NCI-H69 (cell line): Measurements from ENCODE around the gene LRRC36.
A peak's percentile ranks its signal among the peaks of the same experiment; 100 is the strongest.

Experiments
- DNase-seq: peaks from one replicate; lab custom pipeline; 2025; lab: John Stamatoyannopoulos, UW

The LRRC36 gene

GRCh38 chr16:67294171-67294757 is 32.4 kb upstream of the LRRC36 start:
- no peak for DNase-seq

- no peak for DNase-seq
Observed at GRCh38 chr16:67294938-67295361, 31.7 kb upstream of the LRRC36 start.

- no peak for DNase-seq
Observed at GRCh38 chr16:67296420-67296819, 30.2 kb upstream of the LRRC36 start.

GRCh38 chr16:67298277-67298676 is 28.3 kb upstream of the LRRC36 start:
- DNase-seq = no peak

- DNase-seq = no peak
Observed at GRCh38 chr16:67299269-67299668, 27.3 kb upstream of the LRRC36 start.

- no peak for DNase-seq
Observed at GRCh38 chr16:67301080-67301782, 25.4 kb upstream of the LRRC36 start.

- no peak for DNase-seq
Observed at GRCh38 chr16:67302076-67302475, 24.5 kb upstream of the LRRC36 start.

- peak; percentile 5 for DNase-seq
Observed at GRCh38 chr16:67302970-67303369, 23.6 kb upstream of the LRRC36 start.

- no peak for DNase-seq
Observed at GRCh38 chr16:67304020-67304419, 22.6 kb upstream of the LRRC36 start.

- DNase-seq = no peak
Observed at GRCh38 chr16:67305216-67306071, 21.2 kb upstream of the LRRC36 start.

- DNase-seq = no peak
Observed at GRCh38 chr16:67310561-67310960, 16.1 kb upstream of the LRRC36 start.

GRCh38 chr16:67311607-67312488 is 14.8 kb upstream of the LRRC36 start:
- no peak for DNase-seq

GRCh38 chr16:67312719-67313118 is 13.9 kb upstream of the LRRC36 start:
- DNase-seq = no peak

GRCh38 chr16:67317853-67318252 is 8.8 kb upstream of the LRRC36 start:
- no peak for DNase-seq

GRCh38 chr16:67326115-67326471 is 522 bp upstream of the LRRC36 start:
- DNase-seq = no peak

- DNase-seq = no peak
Observed at GRCh38 chr16:67327743-67328142, 1.1 kb downstream of the LRRC36 start.

GRCh38 chr16:67329901-67330300 is 3.3 kb downstream of the LRRC36 start:
- no peak for DNase-seq

GRCh38 chr16:67333315-67333714 is 6.7 kb downstream of the LRRC36 start:
- peak; percentile 3 for DNase-seq

GRCh38 chr16:67336116-67336515 is 9.5 kb downstream of the LRRC36 start:
- no peak for DNase-seq

GRCh38 chr16:67336648-67337047 is 10.0 kb downstream of the LRRC36 start:
- DNase-seq = no peak

GRCh38 chr16:67339453-67339852 is 12.8 kb downstream of the LRRC36 start:
- DNase-seq = peak; percentile 5

GRCh38 chr16:67341250-67341649 is 14.6 kb downstream of the LRRC36 start:
- DNase-seq = no peak
